Activated T-cell treated with anti-CD3 and anti-CD28 coated beads, Interleukin-2, amount 50 U/mL, for 72 hours (primary cell): ENCODE data around the gene PCNA. TPM values are rescaled to one million over a fixed set of nuclear protein-coding genes. Genes with fewer than 3 reads are reported as not detected.
"Not testable (repeated sequence)": the region's sequence is repeated elsewhere in the genome, so short reads cannot be mapped to it uniquely, and the experiment has no call there.

Source experiments
- ATAC-seq, 2 donors: fragments of 150-1000 bp; cut with Tn5 transposase; replicated peaks in 1 of 2; 2 replicates each; pipeline ENCODE4 v1.10.0; 2021; ENCODE audit warnings: moderate library complexity in 2 of 2, mild to moderate bottlenecking in 1 of 2
- DNase-seq, 2 donors: peaks; one replicate each; pipeline ENCODE4 v3.0.0; 2021 to 2022; ENCODE audit warnings: mixed read lengths in 1 of 2
- H3K27ac Mint-ChIP-seq: one replicate; pipeline ENCODE4 v1.8.0; 2022; ENCODE audit warnings: mild to moderate bottlenecking, moderate library complexity, mixed read lengths
- H3K27me3 Mint-ChIP-seq: one replicate; pipeline ENCODE4 v1.8.0; 2022; ENCODE audit warnings: low read depth, mixed read lengths
- H3K36me3 Mint-ChIP-seq, 2 donors: one replicate each; pipeline ENCODE4 v1.8.0; 2022; ENCODE audit warnings: mixed read lengths in 2 of 2, mild to moderate bottlenecking in 1 of 2; ENCODE audit not compliant: insufficient read depth in 2 of 2
- H3K4me1 Mint-ChIP-seq: one replicate; pipeline ENCODE4 v1.8.0; 2022; ENCODE audit warnings: low read depth, mixed read lengths
- H3K4me3 Mint-ChIP-seq, 2 donors: one replicate each; pipeline ENCODE4 v1.8.0; 2022; ENCODE audit warnings: mild to moderate bottlenecking in 2 of 2, mixed read lengths in 2 of 2, moderate library complexity in 2 of 2
- H3K9me3 Mint-ChIP-seq, 2 donors: one replicate each; pipeline ENCODE4 v1.8.0; 2022; ENCODE audit warnings: mixed read lengths in 2 of 2
- total RNA-seq, 2 donors: library from RNA; stranded (reverse); gene quantifications; one replicate each; pipeline ENCODE4 v1.2.3, GENCODE V29; 2022

Gene PCNA
- total RNA-seq, 2 donors from 2014 or later = 383 to 474 TPM

DNA sequence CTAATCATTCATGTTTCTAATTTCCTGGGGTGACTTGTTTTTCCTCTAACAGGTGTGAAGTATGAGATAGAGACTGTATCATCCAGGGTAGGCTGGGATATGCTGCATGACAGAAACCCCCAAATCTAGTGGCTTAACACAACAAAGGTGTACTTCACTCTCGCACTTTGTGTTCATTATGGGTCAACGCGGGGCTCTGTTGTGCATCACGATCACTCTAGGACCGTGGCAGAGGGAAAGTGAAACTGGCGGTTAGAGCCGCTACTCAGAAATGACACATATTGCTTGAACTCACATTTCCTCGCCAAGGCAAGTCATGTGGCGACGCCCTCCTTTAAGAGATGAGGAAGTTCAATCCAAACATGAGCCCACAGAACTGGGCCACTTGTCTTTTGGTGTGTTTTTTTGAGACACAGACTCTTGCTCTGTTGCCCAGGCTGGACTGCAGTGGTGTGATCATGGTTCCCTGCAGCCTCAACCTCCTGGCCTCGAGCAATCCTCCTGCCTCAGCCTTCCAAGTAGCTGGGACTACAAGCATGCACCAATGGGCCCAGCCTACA is 41.3 kb downstream of the PCNA start:
- Mint-ChIP-seq H3K36me3 (no peaks in the 10 kb centered on the region), H3K27ac (peak overlapping the region; percentile 86), H3K4me1 (peaks cover 55% of the 10 kb centered on the region), H3K9me3 (no peaks in the 10 kb centered on the region), H3K27me3 (no peaks in the 10 kb centered on the region), H3K4me3 (peak overlapping the region; percentile 69 to 87)
- ATAC-seq (peak; percentile 96 to 97), DNase-seq (peak; percentile 85 to 89)

DNA sequence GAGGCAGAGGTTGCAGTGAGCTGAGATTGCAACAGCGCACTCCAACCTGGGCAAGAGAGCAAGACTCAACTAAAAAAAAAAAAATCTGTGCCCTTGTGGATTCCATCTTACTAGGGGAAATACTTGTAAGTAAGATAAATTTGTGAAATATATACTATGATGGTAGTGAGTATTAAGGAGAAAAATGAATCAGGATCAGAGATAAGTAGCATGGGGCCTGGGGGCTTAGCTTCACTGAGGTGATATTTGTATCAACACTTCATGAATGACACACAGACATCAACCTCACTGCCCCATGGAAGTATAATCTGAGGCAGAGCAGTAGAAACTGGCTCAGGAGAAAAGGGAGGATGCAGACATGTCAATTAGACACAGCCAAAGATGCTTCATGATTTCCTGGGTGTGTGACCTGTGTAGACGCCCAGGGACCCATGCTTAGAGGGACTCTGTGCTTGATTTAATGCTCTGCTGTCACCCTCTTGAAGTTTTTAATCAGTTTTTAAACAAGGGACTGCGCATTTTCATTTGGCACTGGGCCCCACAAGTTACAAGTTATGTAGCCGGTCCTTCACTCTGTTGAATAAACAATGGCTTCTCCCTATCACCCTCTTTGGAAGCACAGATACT is 41.9 kb downstream of the PCNA start:
- peaks cover 56% of the 10 kb centered on the region for H3K4me1 Mint-ChIP-seq

GRCh38 chr20:5076913-5077312 is 42.8 kb downstream of the PCNA start:
- not testable (repeated sequence) for ATAC-seq
- peaks cover 56% of the 10 kb centered on the region for H3K4me1 Mint-ChIP-seq

More for the DNA sequence above, 41.9 kb downstream of the PCNA start:
- peak; percentile 45 to 59 for ATAC-seq
- peak overlapping the region; percentile 69 to 87 for H3K4me3 Mint-ChIP-seq
- no peaks in the 10 kb centered on the region for H3K9me3 Mint-ChIP-seq
- DNase-seq = peak; percentile 27 to 40
- H3K27ac Mint-ChIP-seq = peak overlapping the region; percentile 86
- no peaks in the 10 kb centered on the region for H3K27me3 Mint-ChIP-seq
- H3K36me3 Mint-ChIP-seq = no peaks in the 10 kb centered on the region

DNA sequence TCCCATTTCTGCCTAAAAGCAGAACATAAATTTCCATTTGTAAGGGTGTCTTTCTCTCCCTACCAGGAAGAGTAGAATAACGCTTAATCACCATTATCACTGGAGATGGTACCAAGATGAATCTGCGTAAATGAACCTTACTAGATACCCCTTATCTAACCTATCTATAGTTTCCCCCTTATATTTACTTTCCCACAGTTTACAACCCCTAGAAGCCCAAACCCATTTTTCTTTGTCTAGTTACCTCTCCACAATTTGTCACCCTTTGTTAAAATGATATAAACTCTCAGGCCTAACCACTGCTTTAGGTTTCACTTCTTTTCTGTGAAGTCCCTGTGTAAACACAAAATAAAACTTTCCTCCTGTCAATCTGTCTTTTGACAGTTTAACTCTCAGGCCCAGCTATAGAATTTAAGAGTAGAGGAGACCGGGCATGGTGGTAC is 45.5 kb downstream of the PCNA start:
- Mint-ChIP-seq H3K9me3 (no peaks in the 10 kb centered on the region), H3K4me1 (peaks cover 44% of the 10 kb centered on the region), H3K27ac (peak overlapping the region; percentile 4), H3K36me3 (no peaks in the 10 kb centered on the region), H3K27me3 (no peaks in the 10 kb centered on the region), H3K4me3 (peak overlapping the region in 1 of 2 donors; percentile 16)
- ATAC-seq (no peak), DNase-seq (no peak)

More at GRCh38 chr20:5076913-5077312, 42.8 kb downstream of the PCNA start:
- not testable (repeated sequence) for DNase-seq, H3K9me3 Mint-ChIP-seq, H3K4me3 Mint-ChIP-seq, H3K36me3 Mint-ChIP-seq, H3K27me3 Mint-ChIP-seq, H3K27ac Mint-ChIP-seq

DNA sequence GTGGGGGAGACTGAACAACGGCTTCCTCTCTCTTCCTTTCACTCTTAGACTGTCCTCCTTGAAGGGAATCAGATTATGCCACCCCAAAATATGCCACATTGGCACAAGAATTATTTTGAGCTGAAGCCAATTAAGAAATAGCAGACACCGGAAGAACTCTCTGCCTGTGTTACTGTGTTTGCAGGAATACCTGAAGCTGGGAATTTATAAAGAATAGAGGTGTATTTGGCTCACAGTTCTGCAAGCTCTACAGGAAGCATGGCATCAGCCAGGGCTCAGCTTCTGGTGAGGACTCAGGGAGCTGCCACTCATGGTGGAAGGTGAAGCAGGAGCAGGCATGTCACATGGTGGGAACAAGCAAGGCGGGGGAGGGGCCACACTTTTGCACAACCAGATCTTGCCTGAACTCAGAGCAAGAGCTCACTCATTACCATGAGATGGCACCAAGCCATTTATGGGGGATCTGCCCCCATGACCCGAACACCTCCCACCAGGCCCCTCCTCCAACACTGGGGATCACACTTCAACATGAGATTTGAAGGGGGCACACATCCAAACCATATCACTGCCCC is 46.0 kb downstream of the PCNA start:
- Mint-ChIP-seq H3K27ac (no peak overlapping the region), H3K36me3 (no peaks in the 10 kb centered on the region), H3K4me1 (peaks cover 42% of the 10 kb centered on the region), H3K9me3 (no peaks in the 10 kb centered on the region), H3K4me3 (no peak overlapping the region), H3K27me3 (no peaks in the 10 kb centered on the region)
- DNase-seq (peak in 1 of 2 donors; percentile 10), ATAC-seq (no peak)

DNA sequence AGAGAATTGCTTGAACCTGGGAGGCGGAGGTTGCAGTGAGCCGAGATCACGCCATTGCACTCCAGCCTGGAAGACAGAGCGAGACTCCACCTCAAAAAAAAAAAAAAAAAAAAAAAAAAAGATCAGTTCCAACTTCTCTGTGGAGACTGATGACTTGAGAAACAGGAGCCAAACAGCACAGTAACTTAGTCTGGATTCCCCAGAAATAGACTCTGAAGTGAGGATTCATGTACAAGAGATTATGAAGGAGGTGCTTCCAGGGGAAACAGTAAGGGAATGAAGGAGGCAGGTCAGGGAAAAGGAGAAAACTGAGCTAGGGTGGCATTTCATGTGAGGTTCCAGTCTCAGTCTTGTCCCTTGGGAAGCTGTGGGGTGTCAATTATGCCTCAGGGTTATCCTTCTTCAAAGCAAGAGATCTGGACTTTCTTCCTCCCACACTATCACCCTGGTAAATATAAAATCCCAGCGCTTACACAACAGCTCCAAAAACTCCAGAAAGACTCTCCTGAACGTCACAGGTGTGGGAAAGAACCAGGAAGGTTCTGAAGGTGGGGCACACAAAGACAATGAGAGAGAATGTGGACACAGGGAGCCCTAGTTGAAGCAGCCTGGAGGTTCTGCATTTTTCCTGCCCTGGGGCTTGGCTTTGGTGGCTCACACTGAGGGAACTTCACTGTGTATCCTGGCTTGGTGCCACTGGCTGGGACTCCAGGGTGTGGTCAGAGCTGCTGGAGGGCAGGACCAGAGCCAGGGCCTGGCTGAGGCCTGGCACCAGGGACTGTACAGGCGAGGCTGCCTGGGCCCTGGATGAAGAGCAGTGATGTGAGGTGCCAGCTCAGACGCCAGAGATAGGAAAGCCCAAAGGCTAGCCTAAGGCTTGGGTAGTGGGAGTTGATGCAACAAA is 46.8 kb downstream of the PCNA start:
- no peak for DNase-seq
- Mint-ChIP-seq H3K9me3 (no peaks in the 10 kb centered on the region), H3K4me1 (peaks cover 35% of the 10 kb centered on the region), H3K27me3 (no peaks in the 10 kb centered on the region), H3K36me3 (no peaks in the 10 kb centered on the region), H3K4me3 (no peak overlapping the region), H3K27ac (no peak overlapping the region)
- ATAC-seq = no peak

DNA sequence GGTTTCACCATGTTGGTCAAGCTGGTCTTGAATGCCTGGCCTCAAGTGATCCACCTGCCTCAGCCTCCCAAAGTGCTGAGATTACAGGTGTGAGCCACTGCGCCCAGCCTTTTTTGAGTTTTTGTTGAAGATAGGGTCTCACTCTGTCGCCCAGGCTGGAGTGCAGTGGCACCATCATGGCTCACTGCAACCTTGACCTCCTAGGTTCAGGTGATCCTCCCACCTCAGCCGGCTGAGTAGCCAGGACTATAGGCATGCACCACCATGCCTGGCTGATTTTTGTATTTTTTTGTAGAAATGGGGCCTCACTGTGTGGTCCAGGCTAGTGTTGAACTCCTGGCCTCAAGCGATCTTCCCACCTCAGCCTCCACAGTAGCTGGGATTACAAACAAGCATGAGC is 47.8 kb downstream of the PCNA start:
- H3K36me3 Mint-ChIP-seq, ATAC-seq, H3K9me3 Mint-ChIP-seq, H3K4me3 Mint-ChIP-seq, H3K27ac Mint-ChIP-seq, DNase-seq, H3K27me3 Mint-ChIP-seq: not testable (repeated sequence)
- peaks cover 26% of the 10 kb centered on the region for H3K4me1 Mint-ChIP-seq

GRCh38 chr20:5070570-5070969 is 49.2 kb downstream of the PCNA start:
- Mint-ChIP-seq H3K9me3 (no peaks in the 10 kb centered on the region), H3K27ac (no peak overlapping the region), H3K4me1 (peaks cover 26% of the 10 kb centered on the region), H3K4me3 (no peak overlapping the region), H3K36me3 (no peaks in the 10 kb centered on the region), H3K27me3 (no peaks in the 10 kb centered on the region)
- no peak for ATAC-seq
- DNase-seq = no peak

GRCh38 chr20:5070081-5070480 is 49.7 kb downstream of the PCNA start:
- Mint-ChIP-seq H3K27ac (no peak overlapping the region), H3K27me3 (no peaks in the 10 kb centered on the region), H3K9me3 (no peaks in the 10 kb centered on the region), H3K36me3 (no peaks in the 10 kb centered on the region), H3K4me3 (no peak overlapping the region), H3K4me1 (peaks cover 26% of the 10 kb centered on the region)
- ATAC-seq (no peak), DNase-seq (no peak)

GRCh38 chr20:5069141-5069806 is 50.5 kb downstream of the PCNA start:
- Mint-ChIP-seq H3K27ac (peak overlapping the region; percentile 36), H3K9me3 (no peaks in the 10 kb centered on the region), H3K4me3 (no peak overlapping the region), H3K4me1 (peaks cover 22% of the 10 kb centered on the region), H3K27me3 (no peaks in the 10 kb centered on the region), H3K36me3 (no peaks in the 10 kb centered on the region)
- DNase-seq = no peak
- ATAC-seq = no peak

- H3K4me1 Mint-ChIP-seq = peaks cover 14% of the 10 kb centered on the region
- no peak overlapping the region for H3K4me3 Mint-ChIP-seq
- no peaks in the 10 kb centered on the region for H3K27me3 Mint-ChIP-seq
- no peaks in the 10 kb centered on the region for H3K36me3 Mint-ChIP-seq
- no peaks in the 10 kb centered on the region for H3K9me3 Mint-ChIP-seq
- H3K27ac Mint-ChIP-seq = no peak overlapping the region
- DNase-seq (no peak), ATAC-seq (no peak)
Measured at GRCh38 chr20:5067877-5068645, 51.7 kb downstream of the PCNA start.

- Mint-ChIP-seq H3K36me3 (no peaks in the 10 kb centered on the region), H3K27ac (no peak overlapping the region), H3K4me3 (no peak overlapping the region), H3K4me1 (peaks cover 20% of the 10 kb centered on the region), H3K27me3 (no peaks in the 10 kb centered on the region), H3K9me3 (no peaks in the 10 kb centered on the region)
- peak; percentile 51 to 66 for ATAC-seq
- peak; percentile 11 to 17 for DNase-seq
Measured at GRCh38 chr20:5065879-5066383, 53.8 kb downstream of the PCNA start.
